GM23248 (cell line): ENCODE results near the gene HIPK2.

Experiments
- EZH2 ChIP-seq: fragments of 200-600 bp; sonication (generic); IDR thresholded peaks from 2 replicates; pipeline ENCODE4 v1.6.1; 2018; ENCODE audit warnings: antibody characterized with exemption, mild to moderate bottlenecking; ENCODE audit not compliant: insufficient read depth, poor library complexity, severe bottlenecking
- EZH2phosphoT487 ChIP-seq: fragments of 200-600 bp; sonication (generic); IDR thresholded peaks from 2 replicates; pipeline ENCODE4 v1.6.1; 2018; ENCODE audit warnings: antibody characterized with exemption, moderate library complexity, mild to moderate bottlenecking, low read depth; ENCODE audit not compliant: insufficient read depth

DNA sequence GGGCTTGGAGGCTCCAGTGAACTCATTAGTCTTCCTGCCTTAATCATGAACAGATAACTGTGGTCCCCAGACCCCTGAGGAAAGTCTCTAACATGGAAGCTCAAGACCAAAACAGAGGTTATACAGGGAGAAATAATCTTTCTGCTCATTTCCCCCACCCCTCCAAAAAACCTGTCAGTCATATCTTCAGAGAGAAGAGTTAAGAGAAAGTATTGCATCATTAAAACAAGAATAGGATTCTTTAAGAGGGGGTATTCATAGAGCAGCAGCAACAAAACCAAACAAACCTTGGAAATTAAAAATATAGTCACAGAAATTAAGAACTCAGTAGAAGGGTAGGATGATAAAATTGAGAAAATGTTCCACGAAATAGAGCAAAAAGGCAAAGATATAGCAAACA is 246.7 kb downstream of the HIPK2 start:
- TF ChIP-seq EZH2 (no peak), EZH2phosphoT487 (no peak)
